Esophagus squamous epithelium (tissue), 4 donors: Measurements from ENCODE around the gene DUSP2.

Source experiments
- CTCF ChIP-seq, 6 experiments: fragments of 450-650 bp in 4 of 6; fragments of 200-600 bp in 2 of 6; sonication (generic) in 2 of 6; IDR thresholded peaks; one replicate each; pipeline ENCODE4 v1.5.1; 2016 to 2019; ENCODE audit warnings: antibody characterized with exemption in 6 of 6, mild to moderate bottlenecking in 4 of 6, moderate library complexity in 4 of 6
- POLR2A ChIP-seq, 4 donors: fragments of 450-650 bp; IDR thresholded peaks; one replicate each; pipeline ENCODE4 v1.6.1; 2017; ENCODE audit warnings: antibody characterized with exemption in 4 of 4, mild to moderate bottlenecking in 4 of 4, moderate library complexity in 3 of 4

GRCh38 chr2:96114903-96115581 is 30.2 kb downstream of the DUSP2 start:
- TF ChIP-seq POLR2A (IDR thresholded peaks at IDR 0.05) (no peak), CTCF (IDR thresholded peaks at IDR 0.05) (no peak)
